ENCODE data around the gene DGKQ.

DNA sequence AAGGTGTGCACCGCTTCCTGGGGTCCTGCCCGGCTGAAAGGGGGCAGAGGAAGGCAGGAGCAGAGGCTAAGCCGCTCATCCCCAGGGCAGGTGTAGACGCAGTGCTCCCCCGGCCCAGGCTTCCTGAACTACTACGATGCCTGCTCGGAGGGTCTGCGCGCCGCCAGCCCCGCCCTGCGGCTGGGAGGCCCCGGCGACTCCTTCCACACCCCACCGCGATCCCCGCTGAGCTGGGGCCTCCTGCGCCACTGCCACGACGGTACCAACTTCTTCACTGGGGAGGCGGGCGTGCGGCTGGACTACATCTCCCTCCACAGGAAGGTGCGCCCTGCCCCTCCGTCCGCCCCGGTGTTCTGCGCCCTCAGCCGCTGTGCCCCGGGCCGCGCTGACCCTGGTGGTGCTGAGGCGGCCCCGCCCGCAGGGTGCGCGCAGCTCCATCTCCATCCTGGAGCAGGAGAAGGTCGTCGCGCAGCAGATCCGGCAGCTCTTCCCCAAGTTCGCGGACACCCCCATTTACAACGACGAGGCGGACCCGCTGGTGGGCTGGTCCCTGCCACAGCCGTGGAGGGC lies 28.3 kb upstream of the DGKQ start:
- TF ChIP-seq CTCF (IDR thresholded peaks at IDR 0.05), result no peak
- no peak for TF ChIP-seq SIN3A (IDR thresholded peaks at IDR 0.05; ENCODE audit: borderline replicate concordance, insufficient read depth, low read depth, low read length)
